Ectodermal cell (in vitro differentiated cells): ENCODE results near the gene UBL4A.

ENCODE experiments used
- H3K27ac ChIP-seq: 2 replicates; pipeline ENCODE4 v1.7.0; 2013; ENCODE audit warnings: mild to moderate bottlenecking, low read depth, low read length; ENCODE audit not compliant: insufficient read depth, poor library complexity, severe bottlenecking
- H3K27me3 ChIP-seq: 2 replicates; pipeline ENCODE4 v1.7.0; 2013; ENCODE audit warnings: mild to moderate bottlenecking, low read length; ENCODE audit not compliant: insufficient read depth, control insufficient read depth, poor library complexity, severe bottlenecking
- H3K36me3 ChIP-seq: one replicate; pipeline ENCODE4 v1.7.0; 2013; ENCODE audit warnings: low read length; ENCODE audit not compliant: control insufficient read depth, insufficient read depth
- H3K4me1 ChIP-seq: one replicate; pipeline ENCODE4 v1.7.0; 2013; ENCODE audit warnings: low read length; ENCODE audit not compliant: control insufficient read depth, insufficient read depth
- H3K4me3 ChIP-seq: 2 replicates; pipeline ENCODE4 v1.7.0; 2013; ENCODE audit warnings: low read depth, low read length, control low read depth; ENCODE audit not compliant: insufficient read depth
- H3K9me3 ChIP-seq: 2 replicates; pipeline ENCODE4 v1.7.0; 2013; ENCODE audit warnings: mild to moderate bottlenecking, low read length, moderate library complexity; ENCODE audit not compliant: control insufficient read depth
- WGBS, 2 experiments: methylation state at CpG; one replicate each; pipeline ENCODE4 v1.1.7; 2013; ENCODE audit warnings: missing lambda C conversion rate in 2 of 2; 5-methylcytosine and 5-hydroxymethylcytosine counted together

UBL4A gene

DNA sequence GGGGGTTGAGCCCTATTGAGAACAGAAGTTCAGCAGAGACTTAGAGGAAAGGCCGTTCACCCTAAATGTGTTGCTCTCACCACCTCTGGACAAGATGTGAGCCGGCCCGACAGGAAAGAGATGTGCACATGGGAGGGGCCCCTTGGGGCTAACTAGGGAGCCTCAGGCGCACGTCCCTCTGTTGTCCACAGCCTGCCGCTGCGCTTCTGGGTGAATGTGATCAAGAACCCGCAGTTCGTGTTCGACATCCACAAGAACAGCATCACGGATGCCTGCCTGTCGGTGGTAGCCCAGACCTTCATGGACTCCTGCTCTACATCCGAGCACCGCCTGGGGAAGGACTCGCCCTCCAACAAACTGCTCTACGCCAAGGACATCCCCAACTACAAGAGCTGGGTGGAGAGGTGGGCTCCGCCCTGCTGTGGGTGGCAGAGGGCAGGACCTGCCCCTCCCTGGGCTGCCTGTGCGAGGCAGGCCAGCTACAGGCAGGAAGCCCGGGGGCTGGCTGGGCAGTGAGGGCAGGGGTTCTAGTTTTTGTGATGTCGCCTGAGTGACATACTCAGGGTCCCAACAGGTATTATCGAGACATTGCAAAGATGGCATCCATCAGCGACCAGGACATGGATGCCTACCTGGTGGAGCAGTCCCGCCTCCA is 15.4 kb downstream of the UBL4A start:
- 91% methylated on average over 23 of the region's 23 CpGs for WGBS, 2 experiments
- no peaks in the 10 kb centered on the region for H3K9me3 ChIP-seq
- H3K27ac ChIP-seq = no peak overlapping the region
- no peak overlapping the region for H3K4me3 ChIP-seq
- no peaks in the 10 kb centered on the region for H3K27me3 ChIP-seq
- no peaks in the 10 kb centered on the region for H3K4me1 ChIP-seq
- H3K36me3 ChIP-seq = no peaks in the 10 kb centered on the region

GRCh38 chrX:154470434-154470833 is 16.0 kb downstream of the UBL4A start:
- whole genome bisulfite sequencing, 2 experiments = 95 to 97% methylated on average over 14 of the region's 14 CpGs
- Histone ChIP-seq H3K36me3 (no peaks in the 10 kb centered on the region), H3K9me3 (no peaks in the 10 kb centered on the region), H3K4me1 (no peaks in the 10 kb centered on the region), H3K4me3 (no peak overlapping the region), H3K27me3 (no peaks in the 10 kb centered on the region), H3K27ac (no peak overlapping the region)

- Histone ChIP-seq H3K27ac (no peak overlapping the region), H3K4me3 (no peak overlapping the region), H3K27me3 (no peaks in the 10 kb centered on the region), H3K36me3 (no peaks in the 10 kb centered on the region), H3K4me1 (no peaks in the 10 kb centered on the region), H3K9me3 (no peaks in the 10 kb centered on the region)
- WGBS, 2 experiments = 97% methylated on average over 18 of the region's 18 CpGs
These were observed 16.5 kb downstream of the UBL4A start for GRCh38 chrX:154469880-154470279.

GRCh38 chrX:154469114-154469513 is 17.3 kb downstream of the UBL4A start:
- no peaks in the 10 kb centered on the region for H3K36me3 ChIP-seq
- no peaks in the 10 kb centered on the region for H3K9me3 ChIP-seq
- 93 to 96% methylated on average over 9 of the region's 9 CpGs for WGBS, 2 experiments

GRCh38 chrX:154468217-154468616 is 18.2 kb downstream of the UBL4A start:
- 96 to 97% methylated on average over 23 of the region's 23 CpGs for WGBS, 2 experiments
- Histone ChIP-seq H3K27ac (no peak overlapping the region), H3K27me3 (no peaks in the 10 kb centered on the region), H3K4me3 (no peak overlapping the region), H3K9me3 (no peaks in the 10 kb centered on the region), H3K36me3 (no peaks in the 10 kb centered on the region), H3K4me1 (no peaks in the 10 kb centered on the region)

More at GRCh38 chrX:154469114-154469513, 17.3 kb downstream of the UBL4A start:
- Histone ChIP-seq H3K4me1 (no peaks in the 10 kb centered on the region), H3K4me3 (no peak overlapping the region), H3K27me3 (no peaks in the 10 kb centered on the region), H3K27ac (no peak overlapping the region)

DNA sequence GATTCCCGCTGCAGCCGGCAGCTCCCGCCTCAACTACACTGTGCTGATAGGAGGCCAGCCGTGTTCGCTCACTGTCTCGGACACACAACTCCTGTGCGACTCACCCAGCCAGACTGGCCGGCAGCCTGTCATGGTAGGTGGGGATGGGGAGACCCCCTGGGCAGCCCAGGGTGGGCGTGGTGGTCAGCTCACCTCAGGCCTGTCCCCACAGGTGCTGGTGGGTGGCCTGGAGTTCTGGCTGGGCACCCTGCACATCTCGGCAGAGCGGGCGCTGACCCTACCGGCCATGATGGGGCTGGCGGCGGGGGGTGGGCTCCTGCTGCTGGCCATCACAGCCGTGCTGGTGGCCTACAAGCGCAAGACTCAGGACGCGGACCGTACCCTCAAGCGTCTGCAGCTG is 18.9 kb downstream of the UBL4A start:
- no peaks in the 10 kb centered on the region for H3K27me3 ChIP-seq
- no peaks in the 10 kb centered on the region for H3K9me3 ChIP-seq
- H3K4me3 ChIP-seq = no peak overlapping the region
- H3K27ac ChIP-seq = no peak overlapping the region
- WGBS, 2 experiments = 93 to 95% methylated on average over 21 of the region's 21 CpGs
- H3K4me1 ChIP-seq = no peaks in the 10 kb centered on the region
- H3K36me3 ChIP-seq = no peaks in the 10 kb centered on the region

DNA sequence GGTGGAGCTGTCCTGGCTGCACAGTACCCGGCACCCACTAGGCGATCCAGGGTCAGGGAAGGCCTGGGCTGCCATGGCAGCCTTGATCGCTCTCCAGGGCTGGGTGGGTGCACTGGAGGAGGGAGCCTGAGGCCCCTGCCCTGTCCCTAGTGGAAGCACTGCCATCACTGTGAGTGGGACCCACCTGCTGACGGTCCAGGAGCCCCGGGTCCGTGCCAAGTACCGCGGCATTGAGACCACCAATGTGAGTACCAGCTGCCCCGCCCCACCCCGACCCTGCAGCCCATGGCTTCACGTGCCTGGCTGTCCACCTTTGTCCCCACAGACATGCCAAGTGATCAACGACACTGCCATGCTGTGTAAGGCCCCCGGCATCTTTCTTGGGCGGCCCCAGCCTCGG is 19.5 kb downstream of the UBL4A start:
- H3K9me3 ChIP-seq = no peaks in the 10 kb centered on the region
- no peak overlapping the region for H3K4me3 ChIP-seq
- no peak overlapping the region for H3K27ac ChIP-seq
- no peaks in the 10 kb centered on the region for H3K27me3 ChIP-seq
- no peaks in the 10 kb centered on the region for H3K4me1 ChIP-seq
- no peaks in the 10 kb centered on the region for H3K36me3 ChIP-seq
- 96% methylated on average over 15 of the region's 15 CpGs for WGBS, 2 experiments

- Histone ChIP-seq H3K27ac (no peak overlapping the region), H3K4me3 (no peak overlapping the region), H3K27me3 (no peaks in the 10 kb centered on the region), H3K4me1 (no peaks in the 10 kb centered on the region), H3K36me3 (no peaks in the 10 kb centered on the region), H3K9me3 (no peaks in the 10 kb centered on the region)
- 95 to 96% methylated on average over 32 of the region's 32 CpGs for WGBS, 2 experiments
These were observed 20.4 kb downstream of the UBL4A start for GRCh38 chrX:154466036-154466435.

DNA sequence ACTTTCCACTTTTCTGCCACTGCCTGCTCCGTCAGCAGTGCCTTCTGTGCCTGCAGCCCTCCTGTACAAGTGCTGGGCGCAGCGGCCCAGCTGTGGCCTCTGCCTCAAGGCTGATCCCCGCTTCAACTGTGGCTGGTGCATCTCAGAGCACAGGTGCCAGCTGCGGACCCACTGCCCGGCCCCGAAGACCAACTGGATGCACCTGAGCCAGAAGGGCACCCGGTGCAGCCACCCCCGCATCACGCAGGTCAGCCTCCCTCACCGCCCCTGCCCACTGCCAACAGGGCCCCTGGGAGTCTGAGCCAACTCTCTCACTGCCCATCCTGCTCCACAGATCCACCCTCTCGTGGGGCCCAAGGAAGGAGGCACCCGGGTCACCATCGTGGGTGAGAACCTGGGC is 20.8 kb downstream of the UBL4A start:
- Histone ChIP-seq H3K27ac (no peak overlapping the region), H3K9me3 (no peaks in the 10 kb centered on the region), H3K4me3 (no peak overlapping the region), H3K27me3 (no peaks in the 10 kb centered on the region), H3K4me1 (no peaks in the 10 kb centered on the region), H3K36me3 (no peaks in the 10 kb centered on the region)
- 87 to 91% methylated on average over 14 of the region's 14 CpGs for WGBS, 2 experiments

DNA sequence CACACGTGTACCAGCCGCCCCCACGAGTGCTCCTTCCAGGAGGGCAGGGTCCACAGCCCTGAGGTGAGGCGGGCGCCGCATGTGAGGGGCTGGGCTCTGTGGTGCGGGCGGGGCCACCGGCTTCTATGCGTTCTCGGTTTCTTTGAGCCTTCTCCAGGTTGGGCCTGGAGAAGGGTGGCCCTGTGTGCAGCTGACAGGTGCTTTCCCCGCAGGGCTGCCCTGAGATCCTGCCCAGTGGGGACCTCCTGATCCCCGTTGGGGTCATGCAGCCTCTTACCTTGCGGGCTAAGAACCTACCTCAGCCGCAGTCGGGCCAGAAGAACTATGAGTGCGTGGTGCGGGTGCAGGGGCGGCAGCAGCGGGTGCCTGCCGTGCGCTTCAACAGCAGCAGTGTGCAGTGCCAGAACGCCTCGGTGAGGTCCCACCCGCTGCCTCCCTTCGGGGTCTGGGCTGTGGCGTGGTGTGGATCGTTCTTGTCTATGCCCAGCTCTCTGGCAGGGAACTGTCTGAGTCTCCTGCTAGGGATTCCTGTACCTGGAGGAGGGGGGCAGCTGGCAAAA is 21.5 kb downstream of the UBL4A start:
- WGBS, 2 experiments = 97 to 98% methylated on average over 28 of the region's 28 CpGs
- Histone ChIP-seq H3K36me3 (no peaks in the 10 kb centered on the region), H3K4me1 (no peaks in the 10 kb centered on the region), H3K9me3 (no peaks in the 10 kb centered on the region), H3K27ac (no peak overlapping the region), H3K4me3 (no peak overlapping the region), H3K27me3 (no peaks in the 10 kb centered on the region)
